ENCODE data around the gene PHRF1.

The PHRF1 gene

GRCh38 chr11:614623-615503 lies 38.6 kb downstream of the PHRF1 start:
- TF ChIP-seq EZH2 (optimal IDR thresholded peaks at IDR 0.05; ENCODE audit: low read depth, low read length) = no peak
- TF ChIP-seq EZH2phosphoT487 (IDR thresholded peaks at IDR 0.05; ENCODE audit: low read length) = no peak
- TF ChIP-seq, protein P1, sequence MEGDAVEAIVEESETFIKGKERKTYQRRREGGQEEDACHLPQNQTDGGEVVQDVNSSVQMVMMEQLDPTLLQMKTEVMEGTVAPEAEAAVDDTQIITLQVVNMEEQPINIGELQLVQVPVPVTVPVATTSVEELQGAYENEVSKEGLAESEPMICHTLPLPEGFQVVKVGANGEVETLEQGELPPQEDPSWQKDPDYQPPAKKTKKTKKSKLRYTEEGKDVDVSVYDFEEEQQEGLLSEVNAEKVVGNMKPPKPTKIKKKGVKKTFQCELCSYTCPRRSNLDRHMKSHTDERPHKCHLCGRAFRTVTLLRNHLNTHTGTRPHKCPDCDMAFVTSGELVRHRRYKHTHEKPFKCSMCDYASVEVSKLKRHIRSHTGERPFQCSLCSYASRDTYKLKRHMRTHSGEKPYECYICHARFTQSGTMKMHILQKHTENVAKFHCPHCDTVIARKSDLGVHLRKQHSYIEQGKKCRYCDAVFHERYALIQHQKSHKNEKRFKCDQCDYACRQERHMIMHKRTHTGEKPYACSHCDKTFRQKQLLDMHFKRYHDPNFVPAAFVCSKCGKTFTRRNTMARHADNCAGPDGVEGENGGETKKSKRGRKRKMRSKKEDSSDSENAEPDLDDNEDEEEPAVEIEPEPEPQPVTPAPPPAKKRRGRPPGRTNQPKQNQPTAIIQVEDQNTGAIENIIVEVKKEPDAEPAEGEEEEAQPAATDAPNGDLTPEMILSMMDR (IDR thresholded peaks at IDR 0.05; ENCODE audit: low read length) = no peak
- peak overlapping the region; percentile 95 for H3K27ac ChIP-seq (ENCODE audit: low read length)
- peaks cover 11% of the 10 kb centered on the region for H3F3A ChIP-seq (ENCODE audit: insufficient read depth, low read length)

GRCh38 chr11:615504-616319 lies 39.4 kb downstream of the PHRF1 start, which contains the start of gene IRF7:
Gene IRF7, minus strand, starts transcription at chr11:615950. Its CDS starts 586 bp downstream, at chr11:615364.
- Histone ChIP-seq H3K9ac (ENCODE audit: low read length) (peak within 1 kb of the TSS; percentile 85), H2AFZ (ENCODE audit: low read length) (peak within 1 kb of the TSS; percentile 71; the same call in 1 of the 2 replicates), H3K36me3 (replicated peaks; ENCODE audit: insufficient read depth, low read length) (no peaks in the 10 kb centered on the region; the same call in 1 of the 2 replicates), H4K20me1 (ENCODE audit: insufficient read depth, low read length) (no peaks in the 10 kb centered on the region), H3K27me3 (replicated peaks; ENCODE audit: insufficient read depth, low read length) (no peaks in the 10 kb centered on the region), H3K9me3 (replicated peaks; ENCODE audit: insufficient read depth, low read length) (no peaks in the 10 kb centered on the region), H3K4me3 (ENCODE audit: low read length) (peak within 1 kb of the TSS; percentile 97), H3K79me2 (ENCODE audit: low read length) (peaks cover 11% of the 10 kb centered on the region; the same call in 1 of the 2 replicates), H3K4me2 (ENCODE audit: low read depth, low read length) (peak within 1 kb of the TSS; percentile 98), H3F3A (ENCODE audit: insufficient read depth, low read length) (peaks cover 11% of the 10 kb centered on the region), H3K27ac (ENCODE audit: low read length) (peak within 1 kb of the TSS; percentile 95), H3K9me2 (replicated peaks; ENCODE audit: insufficient read depth, low read length) (no peaks in the 10 kb centered on the region), H3K4me1 (ENCODE audit: low read length) (peaks cover 13% of the 10 kb centered on the region; the same call in 1 of the 2 replicates)
- TF ChIP-seq, protein P1 (IDR thresholded peaks at IDR 0.05; ENCODE audit: low read length) = no peak
- TF ChIP-seq EZH2phosphoT487 (IDR thresholded peaks at IDR 0.05; ENCODE audit: low read length) (no peak), EZH2 (optimal IDR thresholded peaks at IDR 0.05; ENCODE audit: low read depth, low read length) (no peak)
- DNase-seq = peak; percentile 93

More at GRCh38 chr11:614623-615503, 38.6 kb downstream of the PHRF1 start:
- DNase-seq = no peak
- peak overlapping the region; percentile 85 for H3K9ac ChIP-seq (ENCODE audit: low read length)
- H3K4me2 ChIP-seq (ENCODE audit: low read depth, low read length) = peak overlapping the region; percentile 98
- H3K36me3 ChIP-seq (replicated peaks; ENCODE audit: insufficient read depth, low read length) = no peaks in the 10 kb centered on the region; the same call in 1 of the 2 replicates
- H3K4me3 ChIP-seq (ENCODE audit: low read length) = peak overlapping the region; percentile 97
- peaks cover 11% of the 10 kb centered on the region; the same call in 1 of the 2 replicates for H3K79me2 ChIP-seq (ENCODE audit: low read length)
- H3K9me2 ChIP-seq (replicated peaks; ENCODE audit: insufficient read depth, low read length) = no peaks in the 10 kb centered on the region
- H3K27me3 ChIP-seq (replicated peaks; ENCODE audit: insufficient read depth, low read length) = no peaks in the 10 kb centered on the region
- H3K4me1 ChIP-seq (ENCODE audit: low read length) = peaks cover 13% of the 10 kb centered on the region; the same call in 1 of the 2 replicates
- 0 out of 2 replicates have a peak overlapping the region, but pooled peaks have one; percentile 42 for H2AFZ ChIP-seq (ENCODE audit: low read length)
- no peaks in the 10 kb centered on the region for H4K20me1 ChIP-seq (ENCODE audit: insufficient read depth, low read length)
- H3K9me3 ChIP-seq (replicated peaks; ENCODE audit: insufficient read depth, low read length) = no peaks in the 10 kb centered on the region

DNA sequence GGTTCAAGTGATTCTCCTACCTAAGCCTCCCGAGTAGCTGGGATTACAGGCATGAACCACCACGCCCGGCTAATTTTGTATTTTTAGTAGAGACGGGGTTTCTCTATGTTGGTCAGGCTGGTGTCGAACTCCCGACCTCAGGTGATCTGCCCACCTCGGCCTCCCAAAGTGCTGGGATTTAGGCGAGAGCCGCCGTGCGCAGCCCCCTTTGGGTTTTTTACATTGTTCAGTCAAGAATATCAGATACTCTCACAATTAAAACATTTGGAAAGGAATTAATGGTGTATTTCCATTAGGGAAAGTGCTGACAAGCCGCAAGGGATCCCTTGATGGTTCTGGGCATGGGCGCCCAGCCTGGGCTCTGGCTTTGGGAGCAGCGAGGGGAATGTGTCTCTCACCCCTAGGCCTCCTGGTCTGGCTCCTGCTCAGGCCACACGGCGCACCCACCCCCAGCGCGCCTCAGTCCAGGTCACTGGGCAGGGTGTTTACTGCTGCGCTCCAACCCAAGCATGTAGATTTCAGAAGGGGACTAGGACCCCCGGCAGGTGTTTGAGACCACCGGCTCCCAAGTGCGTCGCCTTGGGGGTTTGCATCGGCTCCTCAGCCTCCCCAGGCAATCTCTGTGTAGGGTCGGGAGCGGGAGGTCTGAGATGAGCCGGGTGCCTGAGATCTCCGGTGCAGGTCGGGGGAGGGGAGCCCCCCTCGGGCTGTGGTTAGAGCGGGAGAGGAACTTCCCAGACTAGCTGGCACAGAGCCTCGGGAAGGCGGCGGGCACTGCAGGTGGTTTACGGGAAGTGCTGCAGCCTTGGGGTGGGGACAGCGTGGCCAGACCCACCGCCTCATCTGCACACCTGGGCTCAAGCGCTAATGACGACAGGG lies 40.3 kb downstream of the PHRF1 start:
- H3K9me2 ChIP-seq (replicated peaks; ENCODE audit: insufficient read depth, low read length) = no peaks in the 10 kb centered on the region
- H4K20me1 ChIP-seq (ENCODE audit: insufficient read depth, low read length) = no peaks in the 10 kb centered on the region
- peaks cover 11% of the 10 kb centered on the region for H3F3A ChIP-seq (ENCODE audit: insufficient read depth, low read length)
- peak overlapping the region; percentile 15; the same call in 1 of the 2 replicates for H3K9ac ChIP-seq (ENCODE audit: low read length)
- peak overlapping the region; percentile 98 for H3K4me2 ChIP-seq (ENCODE audit: low read depth, low read length)
- H3K27me3 ChIP-seq (replicated peaks; ENCODE audit: insufficient read depth, low read length) = no peaks in the 10 kb centered on the region
- no peaks in the 10 kb centered on the region for H3K9me3 ChIP-seq (replicated peaks; ENCODE audit: insufficient read depth, low read length)
- no peak overlapping the region for H2AFZ ChIP-seq (ENCODE audit: low read length)
- H3K36me3 ChIP-seq (replicated peaks; ENCODE audit: insufficient read depth, low read length) = no peaks in the 10 kb centered on the region; the same call in 1 of the 2 replicates
- peaks cover 8% of the 10 kb centered on the region; the same call in 1 of the 2 replicates for H3K79me2 ChIP-seq (ENCODE audit: low read length)
- peaks cover 13% of the 10 kb centered on the region; the same call in 1 of the 2 replicates for H3K4me1 ChIP-seq (ENCODE audit: low read length)
- no peak for TF ChIP-seq EZH2phosphoT487 (IDR thresholded peaks at IDR 0.05; ENCODE audit: low read length)
- TF ChIP-seq, protein P1 (IDR thresholded peaks at IDR 0.05; ENCODE audit: low read length) = no peak
- no peak for TF ChIP-seq EZH2 (optimal IDR thresholded peaks at IDR 0.05; ENCODE audit: low read depth, low read length)
- no peak for DNase-seq
- H3K4me3 ChIP-seq (ENCODE audit: low read length) = peak overlapping the region; percentile 97
- peak overlapping the region; percentile 95; the same call in 1 of the 2 replicates for H3K27ac ChIP-seq (ENCODE audit: low read length)
